HepG2 (cell line): ENCODE measurements around the gene TCF7L2. TPM values are rescaled to one million over a fixed set of nuclear protein-coding genes. Genes with fewer than 3 reads are reported as not detected.

Source experiments
- MEIS2 ChIP-seq: sonication (generic); formaldehyde crosslinking; IDR thresholded peaks from 2 replicates; pipeline ENCODE4 v1.9.0; 2021; ENCODE audit warnings: mild to moderate bottlenecking, missing genetic modification reagents
- NR2F2 ChIP-seq: IDR thresholded peaks from 2 replicates; pipeline ENCODE4 v1.6.1; 2012; ENCODE audit warnings: low read depth, inconsistent platforms, borderline replicate concordance
- PHF21A ChIP-seq: sonication (generic); formaldehyde crosslinking; IDR thresholded peaks from 2 replicates; pipeline ENCODE4 v1.5.0; 2020; ENCODE audit warnings: mild to moderate bottlenecking, missing genetic modification reagents
- ZBTB40 ChIP-seq, 2 experiments: fragments of 450-650 bp in 1 of 2; sonication (generic) in 1 of 2; formaldehyde crosslinking in 1 of 2; IDR thresholded peaks; 2 replicates each; pipeline versions ENCODE4 v1.6.1 to v1.8.0; 2016 to 2022; ENCODE audit warnings: antibody characterized with exemption in 1 of 2, mild to moderate bottlenecking in 1 of 2, missing genetic modification reagents in 1 of 2
- ZNF503 ChIP-seq: sonication (generic); formaldehyde crosslinking; IDR thresholded peaks from 2 replicates; pipeline ENCODE4 v1.4.0; 2020; ENCODE audit warnings: missing genetic modification reagents
- ZNF577 ChIP-seq: sonication (generic); formaldehyde crosslinking; IDR thresholded peaks from 2 replicates; pipeline ENCODE4 v1.4.0; 2020; ENCODE audit warnings: mild to moderate bottlenecking, low read depth, missing genetic modification reagents, borderline replicate concordance
- ZNF597 ChIP-seq: sonication (generic); formaldehyde crosslinking; IDR thresholded peaks from 2 replicates; pipeline ENCODE4 v1.5.0; 2020; ENCODE audit warnings: missing genetic modification reagents
- ZNF616 ChIP-seq: sonication (generic); formaldehyde crosslinking; IDR thresholded peaks from 2 replicates; pipeline ENCODE4 v1.5.0; 2020; ENCODE audit warnings: low read depth, mild to moderate bottlenecking, missing genetic modification reagents
- ZZZ3 ChIP-seq: sonication (generic); formaldehyde crosslinking; IDR thresholded peaks from 2 replicates; pipeline ENCODE4 v1.4.0; 2020; ENCODE audit warnings: missing genetic modification reagents, mild to moderate bottlenecking, borderline replicate concordance
- polyA plus RNA-seq, 8 experiments: library from polyadenylated mRNA; depleted of rRNA in 3 of 8; stranded (reverse) in 7 of 8; unstranded in 1 of 8; fragments of >200 nt; fragmentation: Illumina TruSeq in 4 of 8; extraction: Trizol in 4 of 8; gene quantifications; 2 replicates each; pipeline versions ENCODE4 v1.2.1 to v1.2.3, GENCODE V29; 2011 to 2016; ENCODE audit warnings: low read depth in 4 of 8, missing spikeins in 1 of 8, mixed read lengths in 1 of 8; ENCODE audit not compliant: insufficient read depth in 1 of 8
- total RNA-seq, 5 experiments: library from RNA; depleted of rRNA; stranded (reverse); fragments of >200 nt; fragmentation: Illumina TruSeq; extraction: Trizol; gene quantifications; 2 replicates each; pipeline ENCODE4 v1.2.3, GENCODE V29; 2016; ENCODE audit warnings: low read depth in 1 of 5

The TCF7L2 gene
- total and polyA plus RNA-seq, 2 of the 13 experiments (the other 11 are each of a cell fraction or from before 2014, with no cell fraction given) = 3.9 to 13.7 TPM

GRCh38 chr10:113019692-113020474, 69.8 kb downstream of the TCF7L2 start (continued):
- TF ChIP-seq ZBTB40 (IDR thresholded peaks at IDR 0.05) (no peak), ZBTB40 (CRISPR knock-in tag; IDR thresholded peaks at IDR 0.05) (no peak; the same call in 1 of the 2 replicates), ZNF577 (CRISPR knock-in tag) (no peak), NR2F2 (peak; percentile 81; the same call in 1 of the 2 replicates), ZZZ3 (CRISPR knock-in tag) (no peak), ZNF616 (CRISPR knock-in tag) (no peak), PHF21A (CRISPR knock-in tag) (peak; percentile 77), ZNF597 (CRISPR knock-in tag) (no peak), ZNF503 (CRISPR knock-in tag) (peak; percentile 76; the same call in 1 of the 2 replicates), MEIS2 (peak; percentile 80; the same call in 1 of the 2 replicates)
